Liver (tissue), 9 donors: ENCODE measurements around the gene TAF5L. TPM values are rescaled to one million over a fixed set of nuclear protein-coding genes. Genes with fewer than 3 reads are reported as not detected.

Source experiments
- DNase-seq: peaks from one replicate; pipeline ENCODE4 v3.0.0-alpha.2; 2017; ENCODE audit warnings: low spot score
- H3K27ac ChIP-seq, 2 donors: one replicate each; pipeline ENCODE4 v1.7.0; 2013; ENCODE audit warnings: inconsistent platforms in 2 of 2, low read length in 2 of 2, control low read depth in 1 of 2, low read depth in 1 of 2, mild to moderate bottlenecking in 1 of 2
- H3K27me3 ChIP-seq, 4 donors: one replicate each; pipeline versions ENCODE4 v1.6.1 to v1.7.0; 2013; ENCODE audit warnings: low read length in 3 of 4, inconsistent platforms in 1 of 4, mild to moderate bottlenecking in 1 of 4, moderate library complexity in 1 of 4; ENCODE audit not compliant: control insufficient read depth in 4 of 4, insufficient read depth in 4 of 4
- H3K36me3 ChIP-seq, 4 donors: one replicate each; pipeline versions ENCODE4 v1.6.1 to v1.7.0; 2013; ENCODE audit warnings: low read length in 3 of 4, mild to moderate bottlenecking in 3 of 4, low read depth in 1 of 4, moderate library complexity in 1 of 4; ENCODE audit not compliant: control insufficient read depth in 4 of 4, insufficient read depth in 3 of 4
- H3K4me1 ChIP-seq, 4 donors: one replicate each; pipeline versions ENCODE4 v1.6.1 to v1.7.0; 2013; ENCODE audit warnings: low read length in 3 of 4, mild to moderate bottlenecking in 3 of 4, moderate library complexity in 1 of 4; ENCODE audit not compliant: control insufficient read depth in 4 of 4, insufficient read depth in 4 of 4
- H3K4me3 ChIP-seq, 3 donors: one replicate each; pipeline versions ENCODE4 v1.6.1 to v1.7.0; 2013; ENCODE audit warnings: low read length in 3 of 3, control low read depth in 1 of 3, low read depth in 1 of 3, mild to moderate bottlenecking in 1 of 3
- H3K9ac ChIP-seq, 2 donors: one replicate each; pipeline ENCODE4 v1.7.0; 2013; ENCODE audit warnings: low read length in 2 of 2, mild to moderate bottlenecking in 2 of 2, moderate library complexity in 2 of 2, control low read depth in 1 of 2, low read depth in 1 of 2
- H3K9me3 ChIP-seq, 4 donors: one replicate each; pipeline versions ENCODE4 v1.6.1 to v1.7.0; 2013; ENCODE audit warnings: low read length in 3 of 4; ENCODE audit not compliant: control insufficient read depth in 4 of 4
- ATF3 ChIP-seq: IDR thresholded peaks from 2 replicates; pipeline ENCODE4 v1.6.1; 2016; ENCODE audit warnings: antibody characterized with exemption
- CTCF ChIP-seq: fragments of 150-350 bp; IDR thresholded peaks from 2 replicates; pipeline ENCODE4 v1.5.1; 2017; ENCODE audit warnings: improper control_type of control experiment, low read depth, low read length; ENCODE audit not compliant: missing input control
- EGR1 ChIP-seq, 2 donors: IDR thresholded peaks; 2 replicates each; pipeline ENCODE4 v1.6.1; 2016 to 2018; ENCODE audit warnings: antibody characterized with exemption in 2 of 2, low read depth in 2 of 2
- FOXA1 ChIP-seq: IDR thresholded peaks from 2 replicates; pipeline ENCODE4 v1.6.1; 2016; ENCODE audit warnings: antibody characterized with exemption
- FOXA2 ChIP-seq: IDR thresholded peaks from 2 replicates; pipeline ENCODE4 v1.6.1; 2016; ENCODE audit warnings: antibody characterized with exemption
- GABPA ChIP-seq, 2 donors: IDR thresholded peaks in 1 of 2; conservative IDR thresholded peaks in 1 of 2; 2 replicates each; pipeline ENCODE4 v1.6.1; 2016; ENCODE audit warnings: antibody characterized with exemption in 2 of 2, mild to moderate bottlenecking in 1 of 2, moderate library complexity in 1 of 2
- HNF4A ChIP-seq, 2 donors: conservative IDR thresholded peaks; 2 replicates each; pipeline ENCODE4 v1.6.1; 2016; ENCODE audit warnings: antibody characterized with exemption in 2 of 2, mild to moderate bottlenecking in 2 of 2
- HNF4G ChIP-seq: IDR thresholded peaks from 2 replicates; pipeline ENCODE4 v1.6.1; 2016; ENCODE audit warnings: antibody characterized with exemption
- JUND ChIP-seq, 2 donors: IDR thresholded peaks; 2 replicates each; pipeline ENCODE4 v1.6.1; 2016; ENCODE audit warnings: antibody characterized with exemption in 2 of 2
- MAX ChIP-seq: IDR thresholded peaks from 2 replicates; pipeline ENCODE4 v1.6.1; 2016; ENCODE audit warnings: antibody characterized with exemption
- NR2F2 ChIP-seq: IDR thresholded peaks from 2 replicates; pipeline ENCODE4 v1.6.1; 2016; ENCODE audit warnings: antibody characterized with exemption
- RAD21 ChIP-seq, 2 donors: IDR thresholded peaks; 2 replicates each; pipeline ENCODE4 v1.6.1; 2016; ENCODE audit warnings: antibody characterized with exemption in 2 of 2, mild to moderate bottlenecking in 2 of 2
- REST ChIP-seq: IDR thresholded peaks from 2 replicates; pipeline ENCODE4 v1.6.1; 2016; ENCODE audit warnings: antibody characterized with exemption, mild to moderate bottlenecking
- RXRA ChIP-seq, 2 donors: IDR thresholded peaks; 2 replicates each; pipeline ENCODE4 v1.6.1; 2017 to 2018; ENCODE audit warnings: antibody characterized with exemption in 2 of 2, mild to moderate bottlenecking in 1 of 2
- SP1 ChIP-seq: IDR thresholded peaks from 2 replicates; pipeline ENCODE4 v1.6.1; 2018; ENCODE audit warnings: antibody characterized with exemption, mild to moderate bottlenecking
- TAF1 ChIP-seq: conservative IDR thresholded peaks from 2 replicates; pipeline ENCODE4 v1.6.1; 2016; ENCODE audit warnings: antibody characterized with exemption, mild to moderate bottlenecking
- YY1 ChIP-seq: IDR thresholded peaks from 2 replicates; pipeline ENCODE4 v1.6.1; 2016; ENCODE audit warnings: antibody characterized with exemption, mild to moderate bottlenecking
- ZBTB33 ChIP-seq: IDR thresholded peaks from 2 replicates; pipeline ENCODE4 v1.6.1; 2016; ENCODE audit warnings: antibody characterized with exemption
- WGBS: extraction: QIAGEN DNeasy Blood & Tissue Kit; methylation state at CpG from one replicate; pipeline ENCODE4 v1.1.7; 2013; 5-methylcytosine and 5-hydroxymethylcytosine counted together
- polyA plus RNA-seq, 2 donors: library from polyadenylated mRNA; stranded (reverse) in 1 of 2; unstranded in 1 of 2; fragments of 200-250 nt in 1 of 2; fragments of >200 nt in 1 of 2; fragmentation: Nextera tagmentation in 1 of 2; extraction: Ambion mirVana in 1 of 2; gene quantifications; one replicate each; pipeline versions ENCODE4 v1.2.1 to v1.2.3, GENCODE V29; 2013 to 2015
- total RNA-seq, 2 donors: library from RNA; depleted of rRNA; stranded (reverse); fragments of >200 nt; gene quantifications; one replicate each; pipeline ENCODE4 v1.2.3, GENCODE V29; 2014
- donor health status: healthy.
- donor health status: healthy.
- donor health status: healthy.
- donor health status: healthy.
- donor health status: healthy.

Gene TAF5L
- total and polyA plus RNA-seq, 4 donors = 1.8 to 16.2 (median 10.4) TPM

GRCh38 chr1:229567109-229567868 is 58.6 kb downstream of the TAF5L start (continued):
- no peak for TF ChIP-seq CTCF

GRCh38 chr1:229563701-229564100 is 62.2 kb downstream of the TAF5L start:
- TF ChIP-seq RAD21 (IDR thresholded peaks at IDR 0.05) (no peak), FOXA1 (no peak), ATF3 (no peak), EGR1 (IDR thresholded peaks at IDR 0.05; ENCODE audit: low read depth in 2 of 2) (no peak), REST (no peak), HNF4A (conservative IDR thresholded peaks at IDR 0.05) (no peak), HNF4G (no peak), ZBTB33 (no peak), GABPA (IDR thresholded peaks at IDR 0.05 in 1 of 2, conservative IDR thresholded peaks at IDR 0.05 in 1 of 2) (no peak), NR2F2 (no peak), JUND (IDR thresholded peaks at IDR 0.05) (no peak), MAX (no peak), TAF1 (no peak), CTCF (no peak), YY1 (no peak), SP1 (no peak), RXRA (IDR thresholded peaks at IDR 0.05) (no peak), FOXA2 (no peak)
- 77% methylated on average over 5 of the region's 5 CpGs for WGBS
- no peak overlapping the region for H3K4me3 ChIP-seq
- H3K27me3 ChIP-seq = no peaks in the 10 kb centered on the region
- H3K27ac ChIP-seq = no peak overlapping the region
- no peaks in the 10 kb centered on the region for H3K9me3 ChIP-seq
- DNase-seq = no peak
- H3K4me1 ChIP-seq = peaks cover 0 to 12% (median 3%) of the 10 kb centered on the region in 4 donors
- no peak overlapping the region for H3K9ac ChIP-seq
- no peaks in the 10 kb centered on the region for H3K36me3 ChIP-seq
